Fibroblast of villous mesenchyme (primary cell): ENCODE measurements around the gene AGBL4. TPM values are rescaled to one million over a fixed set of nuclear protein-coding genes. Genes with fewer than 3 reads are reported as not detected.

Experiments used
- DNase-seq: peaks from one replicate; pipeline ENCODE4 v3.0.0-alpha.2; 2010; ENCODE audit warnings: low read depth
- H3K4me3 ChIP-seq: 2 replicates; pipeline ENCODE4 v1.5.1; 2011; ENCODE audit warnings: low read depth, mild to moderate bottlenecking, low read length
- CTCF ChIP-seq: IDR thresholded peaks from 2 replicates; pipeline ENCODE4 v1.5.1; 2012; ENCODE audit warnings: low read depth, mild to moderate bottlenecking, low read length; ENCODE audit not compliant: insufficient read depth
- total RNA-seq: library from RNA; depleted of rRNA; stranded (reverse); fragments of >200 nt; gene quantifications from 2 replicates; pipeline ENCODE4 v1.2.3, GENCODE V29; 2012

Gene AGBL4
- total RNA-seq: not detected in 2 replicates

- peak within 1 kb of the TSS; percentile 29 for H3K4me3 ChIP-seq
- DNase-seq: no peak
- TF ChIP-seq CTCF: no peak
These were observed at the start of gene AGBL4 for GRCh38 chr1:50023292-50024159. Gene AGBL4 (minus strand): TSS chr1:50023954.

GRCh38 chr1:50066806-50067205 is 43.1 kb upstream of the AGBL4 start:
- TF ChIP-seq CTCF: no peak
- H3K4me3 ChIP-seq: no peak overlapping the region
- no peak for DNase-seq

GRCh38 chr1:50060279-50060678 is 36.5 kb upstream of the AGBL4 start:
- TF ChIP-seq CTCF: no peak
- DNase-seq: no peak
- H3K4me3 ChIP-seq: no peak overlapping the region

GRCh38 chr1:50048791-50049190 is 25.0 kb upstream of the AGBL4 start:
- DNase-seq: no peak
- no peak for TF ChIP-seq CTCF
- H3K4me3 ChIP-seq: no peak overlapping the region

- no peak overlapping the region for H3K4me3 ChIP-seq
- TF ChIP-seq CTCF: no peak
- no peak for DNase-seq
These were observed 24.4 kb upstream of the AGBL4 start for GRCh38 chr1:50047916-50048694.

GRCh38 chr1:50038237-50038809 is 14.6 kb upstream of the AGBL4 start:
- no peak for TF ChIP-seq CTCF
- DNase-seq: no peak
- no peak overlapping the region for H3K4me3 ChIP-seq
